HepG2 (cell line): ENCODE results near the gene TRIM10. TPM values are rescaled to one million over a fixed set of nuclear protein-coding genes. Genes with fewer than 3 reads are reported as not detected.

ENCODE experiments used
- ATF5 ChIP-seq: sonication (generic); formaldehyde crosslinking; IDR thresholded peaks from 2 replicates; pipeline ENCODE4 v1.4.0; 2020; ENCODE audit warnings: mild to moderate bottlenecking, low read depth, missing genetic modification reagents
- IKZF5 ChIP-seq: IDR thresholded peaks from 2 replicates; pipeline ENCODE4 v1.6.1; 2018; ENCODE audit warnings: missing genetic modification reagents, mild to moderate bottlenecking, missing compliant biosample characterization
- KAT2B ChIP-seq: fragments of 150-350 bp; IDR thresholded peaks from 2 replicates; pipeline ENCODE4 v1.6.1; 2014; ENCODE audit warnings: low read depth, low read length, borderline replicate concordance
- KDM1A ChIP-seq: IDR thresholded peaks from 2 replicates; pipeline ENCODE4 v1.6.1; 2016; ENCODE audit warnings: missing compliant biosample characterization
- MXD3 ChIP-seq: IDR thresholded peaks from 2 replicates; pipeline ENCODE4 v1.6.1; 2016; ENCODE audit warnings: mild to moderate bottlenecking, missing biosample characterization, missing genetic modification reagents
- NAIF1 ChIP-seq: sonication (generic); formaldehyde crosslinking; IDR thresholded peaks from 2 replicates; pipeline ENCODE4 v1.5.0; 2020; ENCODE audit warnings: mild to moderate bottlenecking, missing genetic modification reagents, borderline replicate concordance
- SP2 ChIP-seq: sonication (generic); formaldehyde crosslinking; IDR thresholded peaks from 2 replicates; pipeline ENCODE4 v1.5.1; 2020; ENCODE audit warnings: mild to moderate bottlenecking, missing genetic modification reagents
- ZNF142 ChIP-seq: sonication (generic); formaldehyde crosslinking; IDR thresholded peaks from 2 replicates; pipeline ENCODE4 v1.4.0; 2020; ENCODE audit warnings: missing genetic modification reagents
- ZNF207 ChIP-seq: fragments of 450-650 bp; IDR thresholded peaks from 2 replicates; pipeline ENCODE4 v1.6.1; 2016; ENCODE audit warnings: antibody characterized with exemption, borderline replicate concordance
- ZNF274 ChIP-seq: sonication (generic); formaldehyde crosslinking; IDR thresholded peaks from 2 replicates; pipeline ENCODE4 v1.5.1; 2020; ENCODE audit warnings: mild to moderate bottlenecking, missing genetic modification reagents
- ZNF75D ChIP-seq: sonication (generic); formaldehyde crosslinking; IDR thresholded peaks from 2 replicates; pipeline ENCODE4 v1.8.1; 2023; ENCODE audit warnings: missing genetic modification reagents, mild to moderate bottlenecking, borderline replicate concordance
- polyA plus RNA-seq, 8 experiments: library from polyadenylated mRNA; depleted of rRNA in 3 of 8; stranded (reverse) in 7 of 8; unstranded in 1 of 8; fragments of >200 nt; fragmentation: Illumina TruSeq in 4 of 8; extraction: Trizol in 4 of 8; gene quantifications; 2 replicates each; pipeline versions ENCODE4 v1.2.1 to v1.2.3, GENCODE V29; 2011 to 2016; ENCODE audit warnings: low read depth in 4 of 8, missing spikeins in 1 of 8, mixed read lengths in 1 of 8; ENCODE audit not compliant: insufficient read depth in 1 of 8
- total RNA-seq, 5 experiments: library from RNA; depleted of rRNA; stranded (reverse); fragments of >200 nt; fragmentation: Illumina TruSeq; extraction: Trizol; gene quantifications; 2 replicates each; pipeline ENCODE4 v1.2.3, GENCODE V29; 2016; ENCODE audit warnings: low read depth in 1 of 5
- TF ChIP-seq, protein P1 (sequence below): IDR thresholded peaks from 2 replicates; pipeline ENCODE4 v1.6.1; 2016
- TF ChIP-seq, protein P2 (sequence below): sonication (generic); formaldehyde crosslinking; IDR thresholded peaks from 2 replicates; pipeline ENCODE4 v1.4.0; 2020; ENCODE audit warnings: mild to moderate bottlenecking, missing genetic modification reagents
- TF ChIP-seq, protein P3 (sequence below): sonication (generic); formaldehyde crosslinking; IDR thresholded peaks from 2 replicates; pipeline ENCODE4 v1.4.0; 2020; ENCODE audit warnings: mild to moderate bottlenecking, missing genetic modification reagents

The TRIM10 gene
- total and polyA plus RNA-seq, 2 of the 13 experiments (the other 11 are each of a cell fraction or from before 2014, with no cell fraction given) = 4.1 to 6.8 TPM

- TF ChIP-seq ATF5 (CRISPR knock-in tag) (no peak), ZNF207 (no peak), ZNF142 (CRISPR knock-in tag) (no peak), MXD3 (CRISPR knock-in tag) (peak; percentile 29; the same call in 1 of the 2 replicates), KAT2B (no peak), ZNF75D (CRISPR knock-in tag) (no peak), ZNF274 (no peak), SP2 (CRISPR knock-in tag) (no peak), IKZF5 (CRISPR knock-in tag) (peak; percentile 75; the same call in 1 of the 2 replicates), NAIF1 (CRISPR knock-in tag) (no peak), KDM1A (CRISPR knock-in tag) (no peak)
- TF ChIP-seq, protein P1, sequence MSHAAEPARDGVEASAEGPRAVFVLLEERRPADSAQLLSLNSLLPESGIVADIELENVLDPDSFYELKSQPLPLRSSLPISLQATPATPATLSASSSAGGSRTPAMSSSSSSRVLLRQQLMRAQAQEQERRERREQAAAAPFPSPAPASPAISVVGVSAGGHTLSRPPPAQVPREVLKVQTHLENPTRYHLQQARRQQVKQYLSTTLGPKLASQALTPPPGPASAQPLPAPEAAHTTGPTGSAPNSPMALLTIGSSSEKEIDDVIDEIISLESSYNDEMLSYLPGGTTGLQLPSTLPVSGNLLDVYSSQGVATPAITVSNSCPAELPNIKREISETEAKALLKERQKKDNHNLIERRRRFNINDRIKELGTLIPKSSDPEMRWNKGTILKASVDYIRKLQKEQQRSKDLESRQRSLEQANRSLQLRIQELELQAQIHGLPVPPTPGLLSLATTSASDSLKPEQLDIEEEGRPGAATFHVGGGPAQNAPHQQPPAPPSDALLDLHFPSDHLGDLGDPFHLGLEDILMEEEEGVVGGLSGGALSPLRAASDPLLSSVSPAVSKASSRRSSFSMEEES (CRISPR knock-in tag) = peak; percentile 37; the same call in 1 of the 2 replicates
- TF ChIP-seq, protein P2, sequence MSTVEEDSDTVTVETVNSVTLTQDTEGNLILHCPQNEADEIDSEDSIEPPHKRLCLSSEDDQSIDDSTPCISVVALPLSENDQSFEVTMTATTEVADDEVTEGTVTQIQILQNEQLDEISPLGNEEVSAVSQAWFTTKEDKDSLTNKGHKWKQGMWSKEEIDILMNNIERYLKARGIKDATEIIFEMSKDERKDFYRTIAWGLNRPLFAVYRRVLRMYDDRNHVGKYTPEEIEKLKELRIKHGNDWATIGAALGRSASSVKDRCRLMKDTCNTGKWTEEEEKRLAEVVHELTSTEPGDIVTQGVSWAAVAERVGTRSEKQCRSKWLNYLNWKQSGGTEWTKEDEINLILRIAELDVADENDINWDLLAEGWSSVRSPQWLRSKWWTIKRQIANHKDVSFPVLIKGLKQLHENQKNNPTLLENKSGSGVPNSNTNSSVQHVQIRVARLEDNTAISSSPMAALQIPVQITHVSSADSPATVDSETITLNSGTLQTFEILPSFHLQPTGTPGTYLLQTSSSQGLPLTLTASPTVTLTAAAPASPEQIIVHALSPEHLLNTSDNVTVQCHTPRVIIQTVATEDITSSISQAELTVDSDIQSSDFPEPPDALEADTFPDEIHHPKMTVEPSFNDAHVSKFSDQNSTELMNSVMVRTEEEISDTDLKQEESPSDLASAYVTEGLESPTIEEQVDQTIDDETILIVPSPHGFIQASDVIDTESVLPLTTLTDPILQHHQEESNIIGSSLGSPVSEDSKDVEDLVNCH (CRISPR knock-in tag) = no peak
- TF ChIP-seq, protein P3, sequence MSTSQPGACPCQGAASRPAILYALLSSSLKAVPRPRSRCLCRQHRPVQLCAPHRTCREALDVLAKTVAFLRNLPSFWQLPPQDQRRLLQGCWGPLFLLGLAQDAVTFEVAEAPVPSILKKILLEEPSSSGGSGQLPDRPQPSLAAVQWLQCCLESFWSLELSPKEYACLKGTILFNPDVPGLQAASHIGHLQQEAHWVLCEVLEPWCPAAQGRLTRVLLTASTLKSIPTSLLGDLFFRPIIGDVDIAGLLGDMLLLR (CRISPR knock-in tag) = no peak
Observed at GRCh38 chr6:30102970-30103871, 57.8 kb downstream of the TRIM10 start (continued).
